Measurements from ENCODE around the gene DNAH9.
A peak's percentile ranks its signal among the peaks of the same experiment; 100 is the strongest.

Gene DNAH9

GRCh38 chr17:11610999-11611566, 12.8 kb downstream of the DNAH9 start:
- DNase-seq (ENCODE audit: low spot score) = no peak

- no peak for DNase-seq (ENCODE audit: low spot score)
These were observed 14.7 kb downstream of the DNAH9 start for GRCh38 chr17:11612956-11613355.

- DNase-seq (ENCODE audit: low spot score) = peak; percentile 75
These were observed 20.7 kb downstream of the DNAH9 start for GRCh38 chr17:11618861-11619566.

GRCh38 chr17:11622492-11622891, 24.2 kb downstream of the DNAH9 start:
- DNase-seq (ENCODE audit: low spot score) = no peak

GRCh38 chr17:11624976-11625375, 26.7 kb downstream of the DNAH9 start:
- no peak for DNase-seq (ENCODE audit: low spot score)

- DNase-seq (ENCODE audit: low spot score) = no peak
These were observed 27.6 kb downstream of the DNAH9 start for GRCh38 chr17:11625878-11626277.

- no peak for DNase-seq (ENCODE audit: low spot score)
These were observed 29.2 kb downstream of the DNAH9 start for GRCh38 chr17:11627301-11627940.

- DNase-seq (ENCODE audit: low spot score) = no peak
These were observed 30.1 kb downstream of the DNAH9 start for GRCh38 chr17:11628374-11628773.

GRCh38 chr17:11628831-11629230, 30.6 kb downstream of the DNAH9 start:
- no peak for DNase-seq (ENCODE audit: low spot score)

GRCh38 chr17:11636771-11637170, 38.5 kb downstream of the DNAH9 start:
- DNase-seq (ENCODE audit: low spot score) = no peak

- peak; percentile 9 for DNase-seq (ENCODE audit: low spot score)
These were observed 39.5 kb downstream of the DNAH9 start for GRCh38 chr17:11637796-11638195.

- no peak for DNase-seq (ENCODE audit: low spot score)
These were observed 40.5 kb downstream of the DNAH9 start for GRCh38 chr17:11638700-11639265.

- DNase-seq (ENCODE audit: low spot score) = no peak
These were observed 41.6 kb downstream of the DNAH9 start for GRCh38 chr17:11639736-11640462.

GRCh38 chr17:11640463-11640814, 42.2 kb downstream of the DNAH9 start:
- no peak for DNase-seq (ENCODE audit: low spot score)

- DNase-seq (ENCODE audit: low spot score) = no peak
These were observed 43.4 kb downstream of the DNAH9 start for GRCh38 chr17:11641521-11642275.

- DNase-seq (ENCODE audit: low spot score) = no peak
These were observed 44.4 kb downstream of the DNAH9 start for GRCh38 chr17:11642655-11643054.

GRCh38 chr17:11643851-11644250, 45.6 kb downstream of the DNAH9 start:
- peak; percentile 12 for DNase-seq (ENCODE audit: low spot score)

- peak; percentile 84 for DNase-seq (ENCODE audit: low spot score)
These were observed 46.3 kb downstream of the DNAH9 start for GRCh38 chr17:11644265-11645212.

GRCh38 chr17:11645426-11645825, 47.2 kb downstream of the DNAH9 start:
- DNase-seq (ENCODE audit: low spot score) = no peak

- no peak for DNase-seq (ENCODE audit: low spot score)
These were observed 52.8 kb downstream of the DNAH9 start for GRCh38 chr17:11651089-11651488.

GRCh38 chr17:11668618-11669017, 70.3 kb downstream of the DNAH9 start:
- no peak for DNase-seq (ENCODE audit: low spot score)

All from SW480 (cell line).